Measurements from ENCODE around the gene SPATA13. TPM values are rescaled to one million over a fixed set of nuclear protein-coding genes. Genes with fewer than 3 reads are reported as not detected.

The SPATA13 gene
- total and polyA plus RNA-seq, 12 donors = 20.0 to 85.5 (median 31.0) TPM

- Histone ChIP-seq H3K36me3 (replicated peaks in 1 of 2) (no peaks in the 10 kb centered on the region), H3K4me1 (replicated peaks in 1 of 2) (no peaks in the 10 kb centered on the region), H3K27me3 (no peaks in the 10 kb centered on the region), H3K9me3 (replicated peaks in 1 of 3) (no peaks in the 10 kb centered on the region), H3K27ac (no peak overlapping the region), H3K4me3 (no peak overlapping the region)
- TF ChIP-seq CTCF (IDR thresholded peaks at IDR 0.05) = no peak
- TF ChIP-seq POLR2A (IDR thresholded peaks at IDR 0.05) = no peak
- intact Hi-C loops (cut with DNase I) = no loop called here
- 45 to 51% (median 49%) methylated on average over 12 of the region's 12 CpGs for WGBS, 4 donors
- DNase-seq = no peak
Observed at GRCh38 chr13:24129914-24130774, 30.4 kb upstream of the SPATA13 start.

GRCh38 chr13:24131749-24132148, 28.8 kb upstream of the SPATA13 start:
- Histone ChIP-seq H3K4me1 (replicated peaks in 1 of 2) (no peaks in the 10 kb centered on the region), H3K36me3 (replicated peaks in 1 of 2) (no peaks in the 10 kb centered on the region), H3K27me3 (no peaks in the 10 kb centered on the region), H3K4me3 (no peak overlapping the region), H3K27ac (no peak overlapping the region), H3K9me3 (replicated peaks in 1 of 3) (no peaks in the 10 kb centered on the region)
- WGBS, 4 donors = 0 to 100% (median 61%) methylated on average over 1 of the region's 1 CpG
- DNase-seq = no peak
- TF ChIP-seq POLR2A (IDR thresholded peaks at IDR 0.05) = no peak
- TF ChIP-seq CTCF (IDR thresholded peaks at IDR 0.05) = no peak
- intact Hi-C loops (cut with DNase I) = no loop called here

- H3K4me3 ChIP-seq = no peak overlapping the region
- 81 to 95% (median 84%) methylated on average over 7 of the region's 7 CpGs for WGBS, 4 donors
- no peaks in the 10 kb centered on the region for H3K27me3 ChIP-seq
- TF ChIP-seq CTCF (IDR thresholded peaks at IDR 0.05) (no peak), POLR2A (IDR thresholded peaks at IDR 0.05) (no peak)
- H3K4me1 ChIP-seq (replicated peaks in 1 of 2) = no peaks in the 10 kb centered on the region
- DNase-seq = no peak
- no peak overlapping the region for H3K27ac ChIP-seq
- intact Hi-C loops (cut with DNase I) = no loop called here
- H3K9me3 ChIP-seq (replicated peaks in 1 of 3) = no peaks in the 10 kb centered on the region
- no peaks in the 10 kb centered on the region for H3K36me3 ChIP-seq (replicated peaks in 1 of 2)
Observed at GRCh38 chr13:24133021-24133795, 27.3 kb upstream of the SPATA13 start.

- Histone ChIP-seq H3K4me3 (no peak overlapping the region), H3K9me3 (replicated peaks in 1 of 3) (no peaks in the 10 kb centered on the region), H3K4me1 (replicated peaks in 1 of 2) (no peaks in the 10 kb centered on the region), H3K36me3 (replicated peaks in 1 of 2) (no peaks in the 10 kb centered on the region), H3K27me3 (no peaks in the 10 kb centered on the region), H3K27ac (no peak overlapping the region)
- no peak for TF ChIP-seq CTCF (IDR thresholded peaks at IDR 0.05)
- no peak for TF ChIP-seq POLR2A (IDR thresholded peaks at IDR 0.05)
- WGBS, 4 donors = 65 to 87% (median 84%) methylated on average over 3 to 7 of the region's 7 CpGs
- no peak for DNase-seq
- intact Hi-C loops (cut with DNase I) = no loop called here
Observed at GRCh38 chr13:24134231-24134630, 26.3 kb upstream of the SPATA13 start.

Data from adrenal gland (tissue), 12 donors.